Measurements from ENCODE around the gene CNBP. TPM values are rescaled to one million over a fixed set of nuclear protein-coding genes. Genes with fewer than 3 reads are reported as not detected.
"Not testable (repeated sequence)": the region's sequence is repeated elsewhere in the genome, so short reads cannot be mapped to it uniquely, and the experiment has no call there.

Gene CNBP
- total and polyA plus RNA-seq, 2 donors (not counting 3 experiments of a cell fraction or from before 2014, with no cell fraction given): 196 to 205 TPM

DNA sequence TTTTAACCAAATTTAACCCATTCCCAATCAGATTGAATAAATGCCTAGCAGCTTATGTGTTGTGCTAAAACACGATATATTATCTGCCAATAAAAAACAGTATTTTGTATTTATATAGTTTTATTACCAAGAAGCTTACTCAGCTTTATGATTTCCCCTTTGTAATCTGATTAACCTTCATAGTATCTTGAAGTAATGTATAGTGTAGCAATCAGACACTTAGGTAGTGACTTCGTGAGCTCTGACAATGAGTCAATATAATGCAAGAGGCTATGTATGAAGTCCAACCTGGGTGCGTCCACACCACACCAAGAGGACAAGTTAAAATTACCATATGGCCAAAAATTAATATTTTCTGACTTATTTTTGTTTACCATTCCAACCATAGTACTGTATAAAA is 2.1 kb upstream of the CNBP start:
- Histone ChIP-seq H4K20me1 (replicated peaks; ENCODE audit: control insufficient read depth, extremely low read depth, insufficient read depth, low read length) (peaks cover 3% of the 10 kb centered on the region), H3K9me1 (replicated peaks; ENCODE audit: control insufficient read depth, extremely low read depth, insufficient read depth, low read length) (no peaks in the 10 kb centered on the region), H3K9me3 (replicated peaks; ENCODE audit: control insufficient read depth, insufficient read depth, low read length) (no peaks in the 10 kb centered on the region), H3K4me3 (replicated peaks in 1 of 3; ENCODE audit: insufficient read depth in 1 of 3, low read depth in 1 of 3, low read length in 3 of 3) (no peak overlapping the region), H3K4me1 (ENCODE audit: control insufficient read depth, extremely low read depth, insufficient read depth, low read length) (peaks cover 17% of the 10 kb centered on the region), H3K27ac (ENCODE audit: insufficient read depth, low read depth, low read length) (no peak overlapping the region), H3K9ac (replicated peaks; ENCODE audit: extremely low read depth, insufficient read depth, low read length) (no peak overlapping the region), H3K27me3 (ENCODE audit: control insufficient read depth in 2 of 2, insufficient read depth in 2 of 2, low read length in 2 of 2) (no peaks in the 10 kb centered on the region), H2AFZ (ENCODE audit: low read depth, low read length) (no peak overlapping the region), H3K79me2 (ENCODE audit: control insufficient read depth, insufficient read depth, low read length) (peaks cover 35% of the 10 kb centered on the region), H3K4me2 (ENCODE audit: insufficient read depth, low read length) (no peak overlapping the region), H3K36me3 (ENCODE audit: control insufficient read depth in 2 of 2, extremely low read depth in 1 of 2, insufficient read depth in 2 of 2, low read length in 2 of 2) (no peaks in the 10 kb centered on the region)
- no TSS peak for BruUV-seq (replicated peaks)
- intact Hi-C loops (cut with micrococcal nuclease): no loop called here
- TF ChIP-seq, protein P1, sequence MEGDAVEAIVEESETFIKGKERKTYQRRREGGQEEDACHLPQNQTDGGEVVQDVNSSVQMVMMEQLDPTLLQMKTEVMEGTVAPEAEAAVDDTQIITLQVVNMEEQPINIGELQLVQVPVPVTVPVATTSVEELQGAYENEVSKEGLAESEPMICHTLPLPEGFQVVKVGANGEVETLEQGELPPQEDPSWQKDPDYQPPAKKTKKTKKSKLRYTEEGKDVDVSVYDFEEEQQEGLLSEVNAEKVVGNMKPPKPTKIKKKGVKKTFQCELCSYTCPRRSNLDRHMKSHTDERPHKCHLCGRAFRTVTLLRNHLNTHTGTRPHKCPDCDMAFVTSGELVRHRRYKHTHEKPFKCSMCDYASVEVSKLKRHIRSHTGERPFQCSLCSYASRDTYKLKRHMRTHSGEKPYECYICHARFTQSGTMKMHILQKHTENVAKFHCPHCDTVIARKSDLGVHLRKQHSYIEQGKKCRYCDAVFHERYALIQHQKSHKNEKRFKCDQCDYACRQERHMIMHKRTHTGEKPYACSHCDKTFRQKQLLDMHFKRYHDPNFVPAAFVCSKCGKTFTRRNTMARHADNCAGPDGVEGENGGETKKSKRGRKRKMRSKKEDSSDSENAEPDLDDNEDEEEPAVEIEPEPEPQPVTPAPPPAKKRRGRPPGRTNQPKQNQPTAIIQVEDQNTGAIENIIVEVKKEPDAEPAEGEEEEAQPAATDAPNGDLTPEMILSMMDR (IDR thresholded peaks at IDR 0.05; ENCODE audit: extremely low read depth in 1 of 2, insufficient read depth in 1 of 2, low read depth in 1 of 2, low read length in 2 of 2): no peak
- TF ChIP-seq POLR2AphosphoS5 (IDR thresholded peaks at IDR 0.05; ENCODE audit: insufficient read depth, low read depth, low read length) (no peak), POLR2A (IDR thresholded peaks at IDR 0.05; ENCODE audit: low read depth, low read length) (no peak), JUN (IDR thresholded peaks at IDR 0.05; ENCODE audit: borderline replicate concordance, insufficient read depth, insufficient read length, low read depth) (no peak), MYC (IDR thresholded peaks at IDR 0.05; ENCODE audit: low read depth, low read length) (no peak), FOS (IDR thresholded peaks at IDR 0.05; ENCODE audit: borderline replicate concordance, insufficient read depth, low read length) (no peak), GATA2 (IDR thresholded peaks at IDR 0.05; ENCODE audit: insufficient read depth, insufficient read length, low read depth, low read length) (no peak), EZH2 (IDR thresholded peaks at IDR 0.05; ENCODE audit: borderline replicate concordance, low read depth, low read length, severe bottlenecking) (no peak)
- TF ChIP-seq, protein P2, sequence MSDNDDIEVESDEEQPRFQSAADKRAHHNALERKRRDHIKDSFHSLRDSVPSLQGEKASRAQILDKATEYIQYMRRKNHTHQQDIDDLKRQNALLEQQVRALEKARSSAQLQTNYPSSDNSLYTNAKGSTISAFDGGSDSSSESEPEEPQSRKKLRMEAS (IDR thresholded peaks at IDR 0.05; ENCODE audit: insufficient read depth, insufficient read length): no peak
- dilution Hi-C loops (cut with MboI; ENCODE audit: extremely low pct_ligation_motif_present, low sequenced_read_pairs): no loop called here
- CTCF ChIA-PET: interaction anchor here (0.7 to 3.8 kb wide), 6 partner anchors 10 to 60 kb away, joined by 3 to 32 read pairs (median 4); no protein-coding TSS in a partner anchor
- FAIRE-seq (no peak), DNase-seq (ENCODE audit: low read depth, low spot score) (no peak)
- POLR2A ChIA-PET: interaction anchor here (0.6 kb wide), 1 partner anchor 1595 kb away, joined by 3 read pairs; the partner anchor contains the start of gene TPRA1

DNA sequence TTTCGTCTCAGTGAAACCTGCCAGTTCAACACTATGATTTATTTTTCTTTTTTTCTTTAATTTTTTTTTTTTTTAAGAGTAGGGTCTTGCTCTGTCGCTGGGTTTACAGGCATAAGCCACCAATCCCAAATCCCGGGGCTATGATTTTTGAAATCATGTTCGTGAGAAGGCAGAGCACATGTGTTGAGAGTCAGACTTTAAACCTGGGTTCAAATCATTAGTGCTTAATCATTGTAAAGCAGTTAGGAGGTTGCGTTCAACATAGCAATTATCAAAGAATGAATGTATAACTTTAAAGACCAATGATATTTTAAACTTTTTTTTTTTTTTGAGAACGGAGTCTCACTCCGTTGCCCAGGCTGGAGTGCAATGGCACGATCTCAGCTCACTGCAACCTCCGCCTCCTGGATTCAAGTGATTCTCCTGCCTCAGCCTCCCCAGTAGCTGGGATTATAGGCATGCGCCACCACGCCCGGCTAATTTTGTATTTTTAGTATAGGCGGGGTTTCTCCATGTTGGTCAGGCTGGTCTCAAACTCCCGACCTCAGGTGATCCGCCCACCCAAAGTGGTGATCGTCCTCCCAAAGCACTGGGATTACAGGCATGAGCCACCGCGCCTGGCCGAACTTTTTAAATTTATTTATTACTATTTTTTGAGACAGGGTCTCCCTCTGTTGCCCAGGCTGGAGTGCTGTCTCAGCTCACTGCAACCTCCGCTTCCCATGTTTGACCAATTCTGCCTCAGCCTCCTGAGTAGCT is 1.3 kb upstream of the CNBP start:
- H3K9me3 ChIP-seq (replicated peaks; ENCODE audit: control insufficient read depth, insufficient read depth, low read length); DNase-seq (ENCODE audit: low read depth, low spot score); FAIRE-seq; H3K27ac ChIP-seq (ENCODE audit: insufficient read depth, low read depth, low read length); H3K27me3 ChIP-seq (ENCODE audit: control insufficient read depth in 2 of 2, insufficient read depth in 2 of 2, low read length in 2 of 2); dilution Hi-C loops (cut with MboI; ENCODE audit: extremely low pct_ligation_motif_present, low sequenced_read_pairs); BruUV-seq (replicated peaks); H4K20me1 ChIP-seq (replicated peaks; ENCODE audit: control insufficient read depth, extremely low read depth, insufficient read depth, low read length); H3K9me1 ChIP-seq (replicated peaks; ENCODE audit: control insufficient read depth, extremely low read depth, insufficient read depth, low read length); H3K36me3 ChIP-seq (ENCODE audit: control insufficient read depth in 2 of 2, extremely low read depth in 1 of 2, insufficient read depth in 2 of 2, low read length in 2 of 2); H2AFZ ChIP-seq (ENCODE audit: low read depth, low read length): not testable (repeated sequence)
- intact Hi-C loops (cut with micrococcal nuclease): loop anchor here (5.0 kb wide), 1 partner anchor 132 kb away; a partner anchor contains a TSS
- peak overlapping the region in 1 of 3 experiments; percentile 90 for H3K4me3 ChIP-seq (replicated peaks in 1 of 3; ENCODE audit: insufficient read depth in 1 of 3, low read depth in 1 of 3, low read length in 3 of 3)
- ChIA-PET CTCF (interaction anchor here (1.4 to 3.8 kb wide), 3 partner anchors 11 to 61 kb away, joined by 3 to 32 read pairs (median 17); no protein-coding TSS in a partner anchor), POLR2A (interaction anchor here (0.6 to 0.7 kb wide), 2 partner anchors 99 to 1594 kb away, joined by 3 read pairs; partner anchors contain the start of gene TPRA1)
- H3K9ac ChIP-seq (replicated peaks; ENCODE audit: extremely low read depth, insufficient read depth, low read length): peak overlapping the region; percentile 99
- H3K4me1 ChIP-seq (ENCODE audit: control insufficient read depth, extremely low read depth, insufficient read depth, low read length): peaks cover 25% of the 10 kb centered on the region
- H3K4me2 ChIP-seq (ENCODE audit: insufficient read depth, low read length): peak overlapping the region; percentile 90
- peaks cover 43% of the 10 kb centered on the region for H3K79me2 ChIP-seq (ENCODE audit: control insufficient read depth, insufficient read depth, low read length)

Measured in endothelial cell of umbilical vein (primary cell).